Occipital lobe (tissue), 2 donors: ENCODE results near the gene CELA2B. TPM values are rescaled to one million over a fixed set of nuclear protein-coding genes. Genes with fewer than 3 reads are reported as not detected.
"Not testable (repeated sequence)": the region's sequence is repeated elsewhere in the genome, so short reads cannot be mapped to it uniquely, and the experiment has no call there.

Experiments
- DNase-seq: peaks from one replicate; lab custom pipeline; 2025; lab: John Stamatoyannopoulos, UW
- total RNA-seq: library from RNA; depleted of rRNA; stranded (reverse); fragments of >200 nt; gene quantifications from one replicate; pipeline ENCODE4 v1.2.3, GENCODE V29; 2014

CELA2B gene
- total RNA-seq, 1 donor from 2014 or later, result not detected

GRCh38 chr1:15466955-15467625 lies 8.8 kb upstream of the CELA2B start:
- DNase-seq, result not testable (repeated sequence)

DNA sequence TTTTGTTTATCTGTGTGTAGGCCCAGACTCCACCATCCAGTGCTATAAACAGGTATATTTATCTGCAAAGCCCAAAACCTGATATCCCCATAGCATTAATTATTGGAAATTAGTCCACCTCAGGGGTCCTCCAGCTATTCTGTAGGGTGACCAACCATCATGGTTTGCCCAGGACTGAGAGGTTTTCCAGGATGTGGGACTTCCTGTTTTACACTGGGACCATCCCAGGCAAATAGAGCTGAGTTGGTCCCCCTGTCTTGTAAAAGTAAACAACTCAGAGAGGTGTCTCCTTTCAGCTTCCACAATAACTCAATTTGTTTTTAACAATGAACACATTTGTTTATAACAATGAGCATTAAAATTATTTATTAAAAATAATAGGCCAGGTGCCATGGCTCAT lies 7.8 kb upstream of the CELA2B start:
- no peak for DNase-seq

GRCh38 chr1:15469361-15469760 lies 6.5 kb upstream of the CELA2B start:
- no peak for DNase-seq

DNA sequence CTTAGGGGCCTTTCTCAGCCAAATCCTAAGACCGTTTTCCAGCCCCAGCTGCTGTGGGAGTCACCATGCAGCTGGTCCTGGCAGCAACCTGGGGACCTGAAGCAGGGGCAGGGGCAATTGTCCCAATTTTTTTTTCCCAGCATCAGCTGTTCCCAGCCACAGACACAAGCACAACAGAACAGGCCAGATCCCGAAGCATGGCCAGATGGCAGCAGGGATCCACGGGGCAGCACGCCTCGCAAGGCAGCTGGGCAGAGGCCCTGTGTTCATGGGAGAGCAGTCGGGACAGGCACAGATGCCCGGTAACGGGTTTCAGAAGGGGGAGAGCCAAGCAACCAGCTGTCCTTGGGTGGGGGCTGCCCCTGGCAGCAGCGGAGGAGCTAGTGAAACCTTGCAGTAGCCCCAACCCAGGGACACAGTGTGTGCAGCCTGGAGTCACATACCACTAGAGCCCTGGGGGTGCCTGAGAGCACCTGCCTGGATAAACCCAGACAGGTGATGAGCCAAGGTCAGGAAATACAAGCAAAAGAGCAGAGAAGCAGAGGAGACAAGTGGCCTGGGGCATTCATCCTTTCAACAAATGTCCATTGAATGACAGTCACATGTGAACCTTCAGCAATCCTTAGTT lies 6.0 kb upstream of the CELA2B start:
- not testable (repeated sequence) for DNase-seq

DNA sequence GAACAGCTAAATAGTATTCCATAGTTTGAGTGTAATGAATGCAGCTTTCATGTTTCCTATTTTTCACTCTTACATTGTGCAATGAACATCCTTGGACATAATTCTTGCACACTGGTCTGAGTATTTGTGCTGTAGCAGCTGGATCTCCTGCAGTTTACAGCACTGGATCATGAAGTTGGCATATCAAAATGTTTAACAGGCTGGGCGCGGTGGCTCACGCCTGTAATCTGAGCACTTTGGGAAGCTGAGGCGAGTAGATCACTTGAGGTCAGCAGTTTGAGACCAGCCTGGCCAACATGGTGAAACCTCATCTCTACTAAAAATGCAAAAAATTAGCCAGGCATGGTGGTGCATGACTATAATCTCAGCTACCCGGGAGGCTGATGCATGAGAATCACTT lies 4.8 kb upstream of the CELA2B start:
- not testable (repeated sequence) for DNase-seq

DNA sequence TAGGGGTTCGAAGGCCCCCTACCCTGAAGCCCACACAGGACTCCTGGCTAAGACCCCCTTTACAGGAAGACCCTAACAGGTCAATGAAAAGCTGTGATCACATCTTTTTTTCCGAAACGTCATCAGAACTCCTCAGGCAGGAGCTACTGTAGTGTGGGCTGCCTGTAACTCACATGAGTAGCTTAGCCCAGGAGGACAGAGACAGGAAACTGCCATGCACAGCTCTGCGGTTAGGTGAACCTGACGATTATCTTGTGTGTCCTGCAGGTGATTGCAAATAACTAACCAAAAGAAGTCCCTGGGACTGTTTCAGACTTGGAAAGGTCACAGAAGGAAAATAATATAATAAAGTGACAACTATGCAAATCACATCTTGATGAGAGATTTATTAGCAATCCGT lies 4.2 kb upstream of the CELA2B start:
- DNase-seq, result not testable (repeated sequence)

DNA sequence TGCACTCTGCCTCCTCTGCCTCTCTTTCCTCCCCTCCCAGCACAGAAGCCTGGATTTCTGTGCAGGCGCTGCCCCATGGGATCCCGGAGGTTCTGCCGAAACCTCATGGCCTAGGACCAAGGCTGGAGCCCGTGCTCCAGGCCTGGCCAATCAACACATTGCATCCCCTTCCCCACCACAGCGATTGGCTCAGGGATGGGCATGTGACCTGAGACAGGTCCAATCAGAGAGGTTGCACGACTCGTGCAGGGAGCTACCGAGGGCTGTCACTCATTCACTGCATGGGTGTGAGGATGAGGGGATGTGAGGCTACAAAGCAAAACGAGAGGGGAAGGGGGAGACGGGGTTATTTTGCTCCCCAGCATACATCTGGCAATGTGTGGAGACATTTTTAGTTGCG lies 3.3 kb upstream of the CELA2B start:
- DNase-seq, result no peak

- DNase-seq, result no peak
Observed at GRCh38 chr1:15476927-15477326, 1.0 kb downstream of the CELA2B start.

- DNase-seq, result no peak
Observed at GRCh38 chr1:15477646-15478212, 1.8 kb downstream of the CELA2B start.

- DNase-seq, result no peak
Observed at GRCh38 chr1:15479654-15480347, 3.9 kb downstream of the CELA2B start.

GRCh38 chr1:15482455-15482854 lies 6.6 kb downstream of the CELA2B start:
- DNase-seq, result not testable (repeated sequence)

DNA sequence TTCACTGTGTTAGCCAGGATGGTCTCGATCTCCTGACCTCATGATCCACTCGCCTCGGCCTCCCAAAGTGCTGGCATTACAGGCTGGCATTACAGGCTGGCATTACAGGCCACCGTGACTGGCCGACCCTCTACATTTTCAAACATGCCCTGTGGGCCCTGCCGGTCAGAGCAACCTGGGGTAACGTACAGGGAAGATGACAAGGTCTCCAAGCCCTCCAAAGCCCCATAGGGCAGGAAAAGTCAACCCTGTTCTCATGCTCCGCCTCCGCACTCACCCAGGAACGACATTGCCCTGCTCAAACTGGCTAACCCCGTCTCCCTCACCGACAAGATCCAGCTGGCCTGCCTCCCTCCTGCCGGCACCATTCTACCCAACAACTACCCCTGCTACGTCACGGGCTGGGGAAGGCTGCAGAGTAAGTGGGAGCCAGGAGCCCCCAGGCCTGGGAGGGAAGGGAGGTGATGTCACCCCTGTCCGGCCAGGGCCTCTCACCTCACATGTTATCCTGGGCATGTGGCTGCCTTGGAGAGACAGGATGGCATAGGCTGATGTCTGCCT lies 7.2 kb downstream of the CELA2B start:
- DNase-seq, result not testable (repeated sequence)

- no peak for DNase-seq
Observed at GRCh38 chr1:15483971-15484370, 8.1 kb downstream of the CELA2B start.

DNA sequence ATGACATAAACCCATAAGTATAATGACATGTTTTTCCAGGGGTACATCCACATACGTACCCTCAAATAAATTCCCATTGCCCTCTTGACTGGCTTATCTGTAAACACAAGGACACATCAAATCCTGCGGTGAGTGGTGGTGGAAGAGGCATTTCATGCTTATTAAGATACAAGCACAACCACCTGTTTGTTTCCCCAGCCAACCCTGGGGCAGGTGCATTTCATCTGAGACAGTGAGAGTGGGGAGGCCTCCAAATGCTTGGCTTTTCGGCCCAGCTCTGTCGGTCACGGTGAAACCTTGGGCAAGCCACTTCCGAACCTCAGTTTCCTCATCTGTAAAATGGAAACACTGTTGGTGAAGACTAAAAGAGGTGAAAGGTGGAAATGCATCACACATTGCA lies 8.5 kb downstream of the CELA2B start:
- not testable (repeated sequence) for DNase-seq

- DNase-seq, result no peak
Observed at GRCh38 chr1:15485636-15486035, 9.7 kb downstream of the CELA2B start.

- not testable (repeated sequence) for DNase-seq
Observed at GRCh38 chr1:15486844-15487610, 11.1 kb downstream of the CELA2B start.

GRCh38 chr1:15488371-15488770 lies 12.5 kb downstream of the CELA2B start:
- no peak for DNase-seq

DNA sequence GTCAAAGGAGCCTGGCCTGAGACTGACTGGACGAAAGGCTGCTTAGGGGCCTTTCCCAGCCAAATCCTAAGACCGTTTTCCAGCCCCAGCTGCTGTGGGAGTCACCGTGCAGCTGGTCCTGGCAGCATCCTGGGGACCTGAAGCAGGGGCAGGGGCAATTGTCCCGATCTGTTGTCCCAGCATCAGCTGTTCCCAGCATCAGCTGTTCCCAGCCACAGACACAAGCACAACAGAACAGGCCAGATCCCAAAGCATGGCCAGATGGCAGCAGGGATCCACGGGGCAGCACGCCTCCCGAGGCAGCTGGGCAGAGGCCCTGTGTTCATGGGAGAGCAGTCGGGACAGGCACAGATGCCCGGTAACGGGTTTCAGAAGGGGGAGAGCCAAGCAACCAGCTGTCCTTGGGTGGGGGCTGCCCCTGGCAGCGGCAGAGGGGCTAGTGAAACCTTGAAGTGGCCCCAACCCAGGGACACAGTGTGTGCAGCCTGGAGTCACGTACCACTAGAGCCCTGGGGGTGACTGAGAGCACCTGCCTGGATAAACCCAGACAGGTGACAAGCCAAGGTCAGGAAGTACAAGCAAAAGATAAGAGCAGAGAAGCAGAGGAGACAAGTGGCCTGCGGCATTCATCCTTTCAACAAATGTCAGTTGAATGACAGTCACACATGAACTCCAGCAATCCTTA lies 13.3 kb downstream of the CELA2B start:
- no peak for DNase-seq

GRCh38 chr1:15491010-15491409 lies 15.1 kb downstream of the CELA2B start:
- DNase-seq, result not testable (repeated sequence)

DNA sequence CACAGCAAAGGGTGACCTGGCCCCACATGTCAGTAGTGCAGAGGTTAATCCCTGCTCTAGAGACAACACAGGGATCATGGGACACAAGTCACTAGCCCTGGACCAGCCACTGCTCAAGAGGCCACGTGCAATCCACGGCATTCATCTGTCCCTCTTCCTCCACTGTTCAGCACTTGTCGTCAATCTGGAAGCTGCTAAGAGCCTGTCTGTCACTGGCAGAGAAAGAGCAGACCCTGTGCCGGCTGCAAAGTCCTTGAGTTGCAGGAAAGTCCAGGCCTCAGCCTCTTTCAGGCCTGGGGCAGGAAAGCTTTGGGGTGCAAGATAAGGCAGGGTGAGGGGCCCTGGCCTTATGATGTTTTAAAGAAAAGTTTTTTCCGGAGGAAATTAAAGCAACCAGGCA lies 16.7 kb downstream of the CELA2B start:
- no peak for DNase-seq
